ENCODE data around the gene VEGFA. TPM values are rescaled to one million over a fixed set of nuclear protein-coding genes. Genes with fewer than 3 reads are reported as not detected.

VEGFA gene
- total RNA-seq, 1 donor from 2014 or later = 249 TPM

DNA sequence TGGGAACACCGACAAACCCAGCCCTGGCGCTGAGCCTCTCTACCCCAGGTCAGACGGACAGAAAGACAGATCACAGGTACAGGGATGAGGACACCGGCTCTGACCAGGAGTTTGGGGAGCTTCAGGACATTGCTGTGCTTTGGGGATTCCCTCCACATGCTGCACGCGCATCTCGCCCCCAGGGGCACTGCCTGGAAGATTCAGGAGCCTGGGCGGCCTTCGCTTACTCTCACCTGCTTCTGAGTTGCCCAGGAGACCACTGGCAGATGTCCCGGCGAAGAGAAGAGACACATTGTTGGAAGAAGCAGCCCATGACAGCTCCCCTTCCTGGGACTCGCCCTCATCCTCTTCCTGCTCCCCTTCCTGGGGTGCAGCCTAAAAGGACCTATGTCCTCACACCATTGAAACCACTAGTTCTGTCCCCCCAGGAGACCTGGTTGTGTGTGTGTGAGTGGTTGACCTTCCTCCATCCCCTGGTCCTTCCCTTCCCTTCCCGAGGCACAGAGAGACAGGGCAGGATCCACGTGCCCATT is 15.3 kb downstream of the VEGFA start:
- DNase-seq (ENCODE audit: low read depth) = no peak

DNA sequence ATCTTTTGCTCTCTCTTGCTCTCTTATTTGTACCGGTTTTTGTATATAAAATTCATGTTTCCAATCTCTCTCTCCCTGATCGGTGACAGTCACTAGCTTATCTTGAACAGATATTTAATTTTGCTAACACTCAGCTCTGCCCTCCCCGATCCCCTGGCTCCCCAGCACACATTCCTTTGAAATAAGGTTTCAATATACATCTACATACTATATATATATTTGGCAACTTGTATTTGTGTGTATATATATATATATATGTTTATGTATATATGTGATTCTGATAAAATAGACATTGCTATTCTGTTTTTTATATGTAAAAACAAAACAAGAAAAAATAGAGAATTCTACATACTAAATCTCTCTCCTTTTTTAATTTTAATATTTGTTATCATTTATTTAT is 15.9 kb downstream of the VEGFA start:
- no peak for DNase-seq (ENCODE audit: low read depth)

GRCh38 chr6:43786664-43787329 is 16.8 kb downstream of the VEGFA start:
- DNase-seq (ENCODE audit: low read depth) = peak; percentile 59

- DNase-seq (ENCODE audit: low read depth) = no peak
Observed at GRCh38 chr6:43788301-43788700, 18.3 kb downstream of the VEGFA start.

- DNase-seq (ENCODE audit: low read depth) = no peak
Observed at GRCh38 chr6:43789447-43789846, 19.4 kb downstream of the VEGFA start.

DNA sequence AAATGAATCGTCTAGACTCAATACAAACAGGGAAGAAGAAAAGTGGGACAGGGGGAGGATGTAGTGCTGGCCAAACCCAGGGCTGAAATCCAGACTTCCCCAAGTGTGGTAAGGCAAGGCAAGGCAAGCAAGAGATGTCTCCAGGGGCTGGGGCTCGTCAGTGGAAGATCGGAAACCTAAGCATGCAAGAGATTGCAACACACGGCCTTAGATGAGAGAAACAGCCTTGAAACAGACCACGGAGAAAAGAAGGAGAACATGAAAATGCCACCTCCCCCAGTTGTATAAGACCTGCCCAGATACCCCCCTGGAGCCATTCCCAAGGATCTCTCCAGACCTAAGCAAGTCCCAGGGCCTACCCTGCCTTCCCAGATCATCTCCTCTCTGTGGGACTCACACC is 20.0 kb downstream of the VEGFA start:
- DNase-seq (ENCODE audit: low read depth) = no peak

- no peak for DNase-seq (ENCODE audit: low read depth)
Observed at GRCh38 chr6:43791745-43792422, 21.9 kb downstream of the VEGFA start.

DNA sequence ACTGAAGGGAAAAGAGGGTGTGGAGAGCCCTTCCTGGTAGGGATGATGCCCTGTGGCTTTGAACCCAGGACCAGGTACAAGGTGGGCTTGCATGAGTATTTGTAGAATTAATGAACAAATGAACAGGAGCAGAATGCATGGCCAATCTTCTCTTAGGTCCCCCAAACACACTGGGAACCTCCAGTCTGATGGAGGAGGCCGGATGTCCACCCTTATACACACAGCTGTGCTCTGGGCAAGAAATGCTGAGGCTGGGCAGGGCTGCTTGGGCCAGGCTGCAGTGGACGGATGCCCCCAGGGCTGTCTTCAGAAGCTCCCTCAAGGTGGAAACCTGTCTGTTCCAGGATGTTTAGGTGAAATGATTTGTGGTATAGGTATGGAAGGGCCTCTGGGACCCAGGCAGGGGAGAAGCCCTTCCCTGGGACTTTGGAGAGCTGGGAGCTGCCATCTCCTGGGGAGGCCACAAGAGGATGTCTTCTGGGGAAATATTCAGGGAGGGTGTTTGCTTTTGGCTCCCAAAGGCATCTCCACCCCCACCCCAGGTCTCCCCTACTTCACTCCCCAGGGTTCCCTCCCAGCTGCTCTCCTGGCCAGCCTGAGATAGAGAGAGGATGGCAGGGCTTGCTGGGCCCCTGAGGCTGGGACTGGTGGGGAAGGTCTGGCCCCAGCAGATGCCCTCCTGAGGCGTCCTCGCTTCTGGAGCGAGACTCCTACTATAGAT is 23.3 kb downstream of the VEGFA start:
- DNase-seq (ENCODE audit: low read depth) = no peak

DNA sequence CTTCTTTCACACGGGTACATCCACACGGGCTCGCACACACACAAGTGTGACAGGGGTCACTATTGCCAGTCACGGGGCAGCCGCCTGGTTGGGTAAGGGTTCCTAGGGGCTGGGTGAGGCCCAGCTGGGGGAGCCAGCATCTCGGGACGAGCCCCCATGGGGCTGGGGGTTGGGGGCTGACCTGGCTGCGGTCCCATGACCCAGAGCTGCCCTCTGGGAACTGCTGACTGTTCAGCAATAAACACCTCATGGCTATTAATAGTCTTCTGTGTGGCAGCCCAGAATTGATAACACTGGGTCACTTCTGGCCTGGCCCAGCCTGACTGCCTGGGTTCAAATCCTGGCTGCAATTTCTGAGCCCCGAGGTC is 23.8 kb downstream of the VEGFA start:
- DNase-seq (ENCODE audit: low read depth) = no peak

DNA sequence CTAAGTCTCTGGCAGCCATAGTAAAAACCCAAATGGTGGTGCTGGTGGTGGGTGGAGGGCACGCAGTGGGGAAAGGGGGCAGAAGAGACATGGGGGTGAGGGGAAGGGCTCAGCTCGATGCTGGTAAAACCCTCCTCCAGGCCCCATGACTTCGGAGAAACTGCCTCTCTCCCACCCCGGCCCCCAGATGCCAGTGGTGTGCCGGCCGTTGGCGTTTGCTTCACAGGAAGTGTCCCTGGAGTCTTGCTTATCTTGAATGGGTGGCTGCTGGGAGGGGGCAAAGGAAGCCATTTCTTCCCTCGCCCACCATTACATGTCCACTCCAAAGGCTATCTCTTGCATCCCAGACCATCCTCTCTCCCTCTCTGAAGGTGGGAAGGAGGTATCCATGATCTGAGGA is 25.4 kb downstream of the VEGFA start:
- DNase-seq (ENCODE audit: low read depth) = no peak

DNA sequence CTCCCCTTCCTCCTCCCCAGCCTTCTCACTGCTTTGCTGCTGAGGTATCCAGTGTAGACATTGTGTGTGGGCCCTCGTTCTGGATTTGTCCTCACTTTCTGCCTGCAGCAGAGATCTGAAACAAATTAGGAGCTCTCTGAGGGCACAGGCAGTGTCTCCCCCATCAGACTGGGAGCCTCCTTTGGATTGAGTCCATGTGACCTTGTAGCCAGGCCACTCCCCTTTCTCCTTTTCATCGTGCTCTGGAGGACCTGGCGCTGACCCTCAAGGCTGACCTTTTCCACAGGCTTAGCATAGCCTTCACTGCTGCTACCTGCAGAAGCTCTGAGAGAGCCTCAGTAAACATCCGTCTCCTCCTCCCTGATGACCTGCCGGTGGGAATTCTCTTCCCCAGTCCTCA is 26.2 kb downstream of the VEGFA start:
- DNase-seq (ENCODE audit: low read depth) = no peak

GRCh38 chr6:43796903-43797890 is 27.2 kb downstream of the VEGFA start:
- DNase-seq (ENCODE audit: low read depth) = no peak

DNA sequence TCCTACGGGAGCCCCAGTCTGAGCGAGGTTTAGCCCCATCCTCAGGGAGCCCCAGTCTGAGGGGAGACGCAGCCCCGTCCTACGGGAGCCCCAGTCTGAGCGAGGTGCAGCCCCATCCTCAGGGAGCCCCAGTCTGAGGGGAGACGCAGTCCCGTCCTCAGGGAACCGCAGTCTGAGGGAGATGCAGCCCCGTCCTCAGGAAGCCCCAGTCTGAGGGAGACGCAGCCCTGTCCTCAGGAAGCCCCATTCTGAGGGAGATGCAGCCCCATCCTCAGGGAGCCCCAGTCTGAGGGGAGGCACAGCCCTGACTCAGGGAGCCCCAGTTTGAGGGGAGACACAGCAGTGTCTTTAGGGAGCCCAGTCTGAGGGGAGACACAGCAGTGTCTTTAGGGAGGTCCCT is 27.9 kb downstream of the VEGFA start:
- no peak for DNase-seq (ENCODE audit: low read depth)

GRCh38 chr6:43798688-43799444 is 28.9 kb downstream of the VEGFA start:
- peak; percentile 91 for DNase-seq (ENCODE audit: low read depth)

- DNase-seq (ENCODE audit: low read depth) = no peak
Observed at GRCh38 chr6:43799551-43800297, 29.7 kb downstream of the VEGFA start.

- DNase-seq (ENCODE audit: low read depth) = no peak
Observed at GRCh38 chr6:43800298-43800623, 30.2 kb downstream of the VEGFA start.

- DNase-seq (ENCODE audit: low read depth) = no peak
Observed at GRCh38 chr6:43800746-43801494, 30.9 kb downstream of the VEGFA start.

DNA sequence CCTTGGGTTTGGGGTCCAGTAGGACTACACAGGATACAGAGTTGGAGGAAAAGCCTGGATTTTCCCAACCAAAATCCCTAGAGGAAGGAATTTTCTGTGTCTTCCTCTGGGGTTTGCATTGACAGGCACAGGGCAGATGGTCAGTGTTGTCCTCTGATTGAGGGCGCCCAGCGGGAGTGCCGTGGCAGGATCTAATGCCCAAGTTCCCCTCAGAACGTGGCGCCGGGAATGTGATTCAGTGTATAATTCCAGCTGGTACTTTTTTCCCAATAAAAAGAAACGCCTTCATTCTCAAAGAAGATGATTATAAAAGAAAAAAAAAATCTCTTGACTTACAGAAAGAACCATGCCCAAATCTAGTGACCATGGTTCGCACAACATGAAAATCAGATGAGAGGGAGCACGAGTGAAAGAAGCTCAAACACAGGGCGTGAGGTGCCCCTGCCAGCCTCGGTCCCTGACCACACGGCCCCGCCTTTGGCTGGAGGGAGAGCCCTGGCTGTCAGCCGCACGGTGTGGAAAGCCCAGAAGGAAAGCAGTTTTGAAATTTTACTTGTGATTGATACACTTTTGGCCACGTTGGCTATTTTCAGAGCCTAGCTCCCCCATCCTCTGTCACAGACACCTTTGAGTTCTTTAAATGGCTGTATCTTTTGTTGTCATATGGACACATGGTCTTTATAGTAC is 31.6 kb downstream of the VEGFA start:
- no peak for DNase-seq (ENCODE audit: low read depth)
